ENCODE data around the gene CCDC18. TPM values are rescaled to one million over a fixed set of nuclear protein-coding genes. Genes with fewer than 3 reads are reported as not detected.
"Not testable (repeated sequence)": the region's sequence is repeated elsewhere in the genome, so short reads cannot be mapped to it uniquely, and the experiment has no call there.

The CCDC18 gene
- total RNA-seq, 1 experiment from 2014 or later: 18.1 TPM

DNA sequence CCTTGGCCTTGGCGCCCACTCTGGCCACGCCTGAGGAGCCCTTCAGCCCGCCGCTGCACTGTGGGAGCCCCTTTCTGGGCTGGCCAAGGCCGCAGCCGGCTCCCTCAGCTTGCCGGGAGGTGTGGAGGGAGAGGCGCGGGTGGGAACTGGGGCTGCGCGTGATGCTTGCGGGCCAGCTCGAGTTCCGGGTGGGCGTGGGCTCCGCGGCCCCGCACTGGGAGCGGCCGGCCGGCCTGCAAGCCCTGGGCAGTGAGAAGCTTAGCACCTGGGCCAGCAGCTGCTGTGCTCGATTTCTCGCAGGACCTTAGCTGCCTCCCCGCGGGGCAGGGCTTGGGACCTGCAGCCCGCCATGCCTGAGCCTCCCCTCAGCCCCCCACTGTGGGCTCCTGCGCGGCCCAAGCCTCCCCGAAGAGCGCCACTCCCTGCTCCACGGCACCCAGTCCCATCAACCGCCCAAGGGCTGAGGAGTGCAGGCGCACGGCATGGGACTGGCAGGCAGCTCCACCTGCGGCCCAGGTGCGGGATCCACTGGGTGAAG, 10.3 kb upstream of the CCDC18 start:
- RAD21 ChIA-PET (ENCODE audit: low non-redundant PET in 1 of 2, low total read pairs in 2 of 2, uncharacterized antibody in 2 of 2, unreplicated experiment in 2 of 2); intact Hi-C loops (cut with micrococcal nuclease); H3K36me3 ChIP-seq (ENCODE audit: control insufficient read depth in 1 of 2, insufficient read depth in 2 of 2, low read length in 2 of 2); H3K9me2 ChIP-seq (ENCODE audit: insufficient read depth); H3K27me3 ChIP-seq (ENCODE audit: insufficient read depth, low read length); DNase-seq (ENCODE audit: low read depth, low spot score); H3K4me1 ChIP-seq (ENCODE audit: control insufficient read depth in 1 of 2, insufficient read depth in 2 of 2, low read length in 2 of 2); H3K9me3 ChIP-seq (ENCODE audit: control insufficient read depth in 1 of 2, insufficient read depth in 1 of 2, low read depth in 1 of 2, low read length in 2 of 2); H2AFZ ChIP-seq (ENCODE audit: low read depth, low read length, poor library complexity, severe bottlenecking); CTCF ChIA-PET; H4K20me1 ChIP-seq (ENCODE audit: insufficient read depth); H3K27ac ChIP-seq (ENCODE audit: low read depth, low read length); H3K9ac ChIP-seq (ENCODE audit: low read length); BruUV-seq (replicated peaks); ATAC-seq; H3K4me3 ChIP-seq (replicated peaks in 1 of 2; ENCODE audit: low read depth in 1 of 2, low read length in 2 of 2); POLR2A ChIA-PET; H3K4me2 ChIP-seq (ENCODE audit: low read length): not testable (repeated sequence)
- peaks cover 93% of the 10 kb centered on the region for H3K79me2 ChIP-seq (ENCODE audit: insufficient read depth, low read length)

DNA sequence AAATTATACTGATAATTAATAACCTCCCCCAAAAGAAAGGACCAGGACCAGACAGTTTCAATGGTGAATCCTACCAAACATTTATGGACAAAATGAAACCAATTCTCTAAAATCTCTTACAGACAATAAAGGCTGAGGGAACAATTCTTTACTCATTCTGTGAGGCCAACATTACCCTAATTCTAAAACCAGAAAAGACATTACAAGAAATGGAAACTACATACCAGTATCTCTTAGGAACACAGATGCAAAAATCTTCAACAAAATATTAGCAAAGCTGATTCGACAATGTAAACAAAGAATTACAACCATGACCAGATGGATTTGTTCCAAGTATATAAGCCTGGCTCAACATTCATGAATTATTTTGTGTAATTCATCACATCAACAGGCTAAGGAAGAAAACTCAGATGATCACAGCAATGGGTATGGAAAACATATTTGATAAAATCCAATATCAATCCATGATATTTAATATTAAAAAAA, 8.9 kb upstream of the CCDC18 start:
- Histone ChIP-seq H4K20me1 (ENCODE audit: insufficient read depth) (no peaks in the 10 kb centered on the region), H3K9me3 (ENCODE audit: control insufficient read depth in 1 of 2, insufficient read depth in 1 of 2, low read depth in 1 of 2, low read length in 2 of 2) (no peaks in the 10 kb centered on the region), H3K36me3 (ENCODE audit: control insufficient read depth in 1 of 2, insufficient read depth in 2 of 2, low read length in 2 of 2) (peaks cover 0 to 12% of the 10 kb centered on the region in 2 experiments; a peak in 2 of 4 replicates), H3K9me2 (ENCODE audit: insufficient read depth) (no peaks in the 10 kb centered on the region), H3K4me2 (ENCODE audit: low read length) (no peak overlapping the region), H3K27me3 (ENCODE audit: insufficient read depth, low read length) (no peaks in the 10 kb centered on the region), H3K27ac (ENCODE audit: low read depth, low read length) (no peak overlapping the region), H2AFZ (ENCODE audit: low read depth, low read length, poor library complexity, severe bottlenecking) (no peak overlapping the region), H3K4me1 (ENCODE audit: control insufficient read depth in 1 of 2, insufficient read depth in 2 of 2, low read length in 2 of 2) (no peaks in the 10 kb centered on the region), H3K4me3 (replicated peaks in 1 of 2; ENCODE audit: low read depth in 1 of 2, low read length in 2 of 2) (no peak overlapping the region), H3K79me2 (ENCODE audit: insufficient read depth, low read length) (peaks cover 96% of the 10 kb centered on the region), H3K9ac (ENCODE audit: low read length) (no peak overlapping the region)
- DNase-seq (ENCODE audit: low read depth, low spot score) (no peak), ATAC-seq (no peak)
- TF ChIP-seq SIN3A (IDR thresholded peaks at IDR 0.05; ENCODE audit: low read depth) (no peak), ZFX (IDR thresholded peaks at IDR 0.05) (no peak), EZH2phosphoT487 (IDR thresholded peaks at IDR 0.05; ENCODE audit: borderline replicate concordance) (no peak)
- intact Hi-C loops (cut with micrococcal nuclease): no loop called here
- POLR2A ChIA-PET: no interaction called here
- CTCF ChIA-PET: no interaction called here
- RAD21 ChIA-PET (ENCODE audit: low non-redundant PET in 1 of 2, low total read pairs in 2 of 2, uncharacterized antibody in 2 of 2, unreplicated experiment in 2 of 2): no interaction called here
- BruUV-seq (replicated peaks): no TSS peak

DNA sequence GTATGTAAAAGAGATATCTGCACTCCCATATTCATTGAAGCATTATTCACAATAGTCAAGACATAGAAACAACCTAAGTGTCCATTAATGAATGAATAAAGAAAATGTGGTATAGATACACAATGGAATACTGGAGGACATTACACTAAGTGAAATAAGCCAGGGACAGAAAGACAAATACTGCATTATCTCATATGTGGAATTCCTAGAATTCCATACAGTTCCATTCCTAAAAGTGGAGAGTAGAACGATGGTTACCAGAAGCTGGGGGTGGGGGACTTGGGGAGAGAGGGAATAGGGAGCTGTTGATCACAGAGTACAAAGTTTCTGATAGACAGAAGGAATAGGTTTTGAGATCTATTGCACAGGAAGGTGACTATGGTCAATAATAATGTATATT, 7.7 kb upstream of the CCDC18 start:
- no peak overlapping the region for H3K9ac ChIP-seq (ENCODE audit: low read length)
- H3K36me3 ChIP-seq (ENCODE audit: control insufficient read depth in 1 of 2, insufficient read depth in 2 of 2, low read length in 2 of 2): 0 out of 4 replicates have a peak, but pooled peaks cover 0 to 3% of the 10 kb centered on the region in 2 experiments
- H3K4me3 ChIP-seq (replicated peaks in 1 of 2; ENCODE audit: low read depth in 1 of 2, low read length in 2 of 2): no peak overlapping the region
- H3K4me1 ChIP-seq (ENCODE audit: control insufficient read depth in 1 of 2, insufficient read depth in 2 of 2, low read length in 2 of 2): no peaks in the 10 kb centered on the region
- no peak overlapping the region for H2AFZ ChIP-seq (ENCODE audit: low read depth, low read length, poor library complexity, severe bottlenecking)
- ChIA-PET RAD21 (ENCODE audit: low non-redundant PET in 1 of 2, low total read pairs in 2 of 2, uncharacterized antibody in 2 of 2, unreplicated experiment in 2 of 2) (no interaction called here), CTCF (no interaction called here), POLR2A (no interaction called here)
- no peak for DNase-seq (ENCODE audit: low read depth, low spot score)
- H3K9me3 ChIP-seq (ENCODE audit: control insufficient read depth in 1 of 2, insufficient read depth in 1 of 2, low read depth in 1 of 2, low read length in 2 of 2): no peaks in the 10 kb centered on the region
- BruUV-seq (replicated peaks): no TSS peak
- H3K79me2 ChIP-seq (ENCODE audit: insufficient read depth, low read length): peaks cover 96% of the 10 kb centered on the region
- intact Hi-C loops (cut with micrococcal nuclease): no loop called here
- H3K4me2 ChIP-seq (ENCODE audit: low read length): no peak overlapping the region
- H3K27ac ChIP-seq (ENCODE audit: low read depth, low read length): no peak overlapping the region
- no peaks in the 10 kb centered on the region for H4K20me1 ChIP-seq (ENCODE audit: insufficient read depth)
- ATAC-seq: no peak
- no peaks in the 10 kb centered on the region for H3K9me2 ChIP-seq (ENCODE audit: insufficient read depth)
- no peaks in the 10 kb centered on the region for H3K27me3 ChIP-seq (ENCODE audit: insufficient read depth, low read length)
- TF ChIP-seq ZFX (IDR thresholded peaks at IDR 0.05) (no peak), POLR2A (IDR thresholded peaks at IDR 0.05; ENCODE audit: borderline replicate concordance, extremely low read depth, insufficient read depth, insufficient read length) (no peak), EGR1 (IDR thresholded peaks at IDR 0.05; ENCODE audit: low read depth) (no peak), CBX3 (IDR thresholded peaks at IDR 0.05; ENCODE audit: low read depth) (no peak), ELF1 (IDR thresholded peaks at IDR 0.05; ENCODE audit: borderline replicate concordance, low read depth) (no peak)
- TF ChIP-seq, protein P1, sequence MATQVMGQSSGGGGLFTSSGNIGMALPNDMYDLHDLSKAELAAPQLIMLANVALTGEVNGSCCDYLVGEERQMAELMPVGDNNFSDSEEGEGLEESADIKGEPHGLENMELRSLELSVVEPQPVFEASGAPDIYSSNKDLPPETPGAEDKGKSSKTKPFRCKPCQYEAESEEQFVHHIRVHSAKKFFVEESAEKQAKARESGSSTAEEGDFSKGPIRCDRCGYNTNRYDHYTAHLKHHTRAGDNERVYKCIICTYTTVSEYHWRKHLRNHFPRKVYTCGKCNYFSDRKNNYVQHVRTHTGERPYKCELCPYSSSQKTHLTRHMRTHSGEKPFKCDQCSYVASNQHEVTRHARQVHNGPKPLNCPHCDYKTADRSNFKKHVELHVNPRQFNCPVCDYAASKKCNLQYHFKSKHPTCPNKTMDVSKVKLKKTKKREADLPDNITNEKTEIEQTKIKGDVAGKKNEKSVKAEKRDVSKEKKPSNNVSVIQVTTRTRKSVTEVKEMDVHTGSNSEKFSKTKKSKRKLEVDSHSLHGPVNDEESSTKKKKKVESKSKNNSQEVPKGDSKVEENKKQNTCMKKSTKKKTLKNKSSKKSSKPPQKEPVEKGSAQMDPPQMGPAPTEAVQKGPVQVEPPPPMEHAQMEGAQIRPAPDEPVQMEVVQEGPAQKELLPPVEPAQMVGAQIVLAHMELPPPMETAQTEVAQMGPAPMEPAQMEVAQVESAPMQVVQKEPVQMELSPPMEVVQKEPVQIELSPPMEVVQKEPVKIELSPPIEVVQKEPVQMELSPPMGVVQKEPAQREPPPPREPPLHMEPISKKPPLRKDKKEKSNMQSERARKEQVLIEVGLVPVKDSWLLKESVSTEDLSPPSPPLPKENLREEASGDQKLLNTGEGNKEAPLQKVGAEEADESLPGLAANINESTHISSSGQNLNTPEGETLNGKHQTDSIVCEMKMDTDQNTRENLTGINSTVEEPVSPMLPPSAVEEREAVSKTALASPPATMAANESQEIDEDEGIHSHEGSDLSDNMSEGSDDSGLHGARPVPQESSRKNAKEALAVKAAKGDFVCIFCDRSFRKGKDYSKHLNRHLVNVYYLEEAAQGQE (IDR thresholded peaks at IDR 0.05; ENCODE audit: low read depth): no peak
- TF ChIP-seq, protein P2, sequence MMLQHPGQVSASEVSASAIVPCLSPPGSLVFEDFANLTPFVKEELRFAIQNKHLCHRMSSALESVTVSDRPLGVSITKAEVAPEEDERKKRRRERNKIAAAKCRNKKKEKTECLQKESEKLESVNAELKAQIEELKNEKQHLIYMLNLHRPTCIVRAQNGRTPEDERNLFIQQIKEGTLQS (IDR thresholded peaks at IDR 0.05): no peak

Measured in HCT116 (cell line).